Measurements from ENCODE around the gene PIK3C2G.

DNA sequence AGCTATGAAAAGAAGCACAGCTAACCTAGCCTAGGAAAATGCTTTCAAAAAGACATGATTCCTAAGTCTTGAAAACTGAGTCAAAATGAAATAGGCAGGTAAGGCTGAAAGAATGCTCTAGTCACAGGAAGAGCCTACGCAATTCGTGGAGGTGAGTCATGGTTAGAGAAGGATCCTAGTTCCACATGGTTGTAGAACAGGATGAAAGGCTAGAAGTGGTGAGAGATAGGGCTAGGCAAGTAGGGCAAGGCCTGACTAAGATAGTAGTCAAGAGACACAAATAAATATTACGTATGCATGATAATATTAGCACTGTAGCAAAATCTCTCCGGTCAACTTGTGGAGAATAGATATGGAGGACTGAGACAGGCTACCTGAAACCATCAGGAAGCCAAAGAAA is 429.3 kb downstream of the PIK3C2G start:
- TF ChIP-seq CTCF (IDR thresholded peaks at IDR 0.05) (no peak), ZFX (IDR thresholded peaks at IDR 0.05; ENCODE audit: borderline replicate concordance) (no peak)
